HK-2 (cell line): Measurements from ENCODE around the gene MYO1B.

Source experiments
- DNase-seq: peaks from one replicate; pipeline ENCODE4 v3.0.0-alpha.2; 2018; ENCODE audit not compliant: unreplicated experiment

The MYO1B gene

GRCh38 chr2:191262436-191262835 lies 17.2 kb downstream of the MYO1B start:
- no peak for DNase-seq

- DNase-seq, result no peak
Observed at GRCh38 chr2:191263050-191263449, 17.8 kb downstream of the MYO1B start.

GRCh38 chr2:191264647-191265081 lies 19.5 kb downstream of the MYO1B start:
- DNase-seq, result peak; percentile 21

- DNase-seq, result peak; percentile 33
Observed at GRCh38 chr2:191265311-191266170, 20.3 kb downstream of the MYO1B start.

- DNase-seq, result no peak
Observed at GRCh38 chr2:191266201-191266600, 21.0 kb downstream of the MYO1B start.

GRCh38 chr2:191268596-191268995 lies 23.4 kb downstream of the MYO1B start:
- DNase-seq, result no peak

GRCh38 chr2:191270306-191271161 lies 25.3 kb downstream of the MYO1B start:
- DNase-seq, result no peak

GRCh38 chr2:191272064-191272463 lies 26.9 kb downstream of the MYO1B start:
- no peak for DNase-seq

GRCh38 chr2:191274413-191274815 lies 29.2 kb downstream of the MYO1B start:
- DNase-seq, result no peak

GRCh38 chr2:191276792-191277465 lies 31.7 kb downstream of the MYO1B start:
- no peak for DNase-seq

- no peak for DNase-seq
Observed at GRCh38 chr2:191280290-191280689, 35.1 kb downstream of the MYO1B start.

GRCh38 chr2:191280834-191281756 lies 35.9 kb downstream of the MYO1B start:
- DNase-seq, result no peak

- DNase-seq, result no peak
Observed at GRCh38 chr2:191285252-191285651, 40.0 kb downstream of the MYO1B start.

GRCh38 chr2:191287820-191288219 lies 42.6 kb downstream of the MYO1B start:
- no peak for DNase-seq

- DNase-seq, result no peak
Observed at GRCh38 chr2:191289049-191289448, 43.8 kb downstream of the MYO1B start.

GRCh38 chr2:191291471-191291870 lies 46.3 kb downstream of the MYO1B start:
- DNase-seq, result no peak

- no peak for DNase-seq
Observed at GRCh38 chr2:191292869-191293268, 47.7 kb downstream of the MYO1B start.

GRCh38 chr2:191295088-191295487 lies 49.9 kb downstream of the MYO1B start:
- DNase-seq, result no peak

GRCh38 chr2:191296083-191297006 lies 51.1 kb downstream of the MYO1B start:
- DNase-seq, result no peak

- no peak for DNase-seq
Observed at GRCh38 chr2:191297033-191297432, 51.8 kb downstream of the MYO1B start.
